Thyroid gland (tissue), 4 donors: ENCODE data around the gene CYP4F12.

Experiments
- CTCF ChIP-seq, 6 experiments: fragments of 200-600 bp in 3 of 6; fragments of 450-650 bp in 3 of 6; sonication (generic) in 3 of 6; IDR thresholded peaks; one replicate each; pipeline ENCODE4 v1.5.1; 2016 to 2019; ENCODE audit warnings: antibody characterized with exemption in 6 of 6, mild to moderate bottlenecking in 2 of 6, inconsistent platforms in 1 of 6, moderate library complexity in 1 of 6
- POLR2A ChIP-seq, 2 donors: fragments of 450-650 bp; IDR thresholded peaks; one replicate each; pipeline ENCODE4 v1.6.1; 2017; ENCODE audit warnings: antibody characterized with exemption in 2 of 2, mild to moderate bottlenecking in 2 of 2, moderate library complexity in 1 of 2

- TF ChIP-seq POLR2A (IDR thresholded peaks at IDR 0.05) (no peak), CTCF (IDR thresholded peaks at IDR 0.05) (no peak)
These were observed 3.0 kb upstream of the CYP4F12 start for GRCh38 chr19:15669891-15670290.
